Measurements from ENCODE around the gene C11orf68. TPM values are rescaled to one million over a fixed set of nuclear protein-coding genes. Genes with fewer than 3 reads are reported as not detected.

The C11orf68 gene
- total RNA-seq, 1 donor from 2014 or later, result 35.2 TPM

- intact Hi-C loops (cut with micrococcal nuclease), result no loop called here
- ATAC-seq (no peak), DNase-seq (peak; percentile 38)
Measured at GRCh38 chr11:65917434-65918210, 1.2 kb downstream of the C11orf68 start.

GRCh38 chr11:65917077-65917433 is 1.8 kb downstream of the C11orf68 start:
- no peak for ATAC-seq
- no peak for DNase-seq
- intact Hi-C loops (cut with micrococcal nuclease), result no loop called here

- DNase-seq, result no peak
- intact Hi-C loops (cut with micrococcal nuclease), result no loop called here
- no peak for ATAC-seq
Measured at GRCh38 chr11:65916391-65916790, 2.5 kb downstream of the C11orf68 start.

GRCh38 chr11:65915821-65916251 is 3.0 kb downstream of the C11orf68 start:
- DNase-seq (peak; percentile 78), ATAC-seq (peak; percentile 44)
- intact Hi-C loops (cut with micrococcal nuclease), result no loop called here

GRCh38 chr11:65915101-65915820 is 3.6 kb downstream of the C11orf68 start:
- DNase-seq (no peak), ATAC-seq (no peak)
- intact Hi-C loops (cut with micrococcal nuclease), result no loop called here

GRCh38 chr11:65912845-65913244 is 6.0 kb downstream of the C11orf68 start:
- no peak for ATAC-seq
- intact Hi-C loops (cut with micrococcal nuclease), result no loop called here
- DNase-seq, result no peak

GRCh38 chr11:65911682-65912568 is 6.9 kb downstream of the C11orf68 start:
- intact Hi-C loops (cut with micrococcal nuclease), result no loop called here
- ATAC-seq, result peak; percentile 21
- peak; percentile 50 for DNase-seq

GRCh38 chr11:65907878-65908277 is 11.0 kb downstream of the C11orf68 start:
- intact Hi-C loops (cut with micrococcal nuclease), result no loop called here
- ATAC-seq (no peak), DNase-seq (no peak)

GRCh38 chr11:65906602-65907001 is 12.3 kb downstream of the C11orf68 start:
- intact Hi-C loops (cut with micrococcal nuclease), result no loop called here
- DNase-seq (no peak), ATAC-seq (no peak)

GRCh38 chr11:65903715-65904114 is 15.1 kb downstream of the C11orf68 start:
- ATAC-seq (no peak), DNase-seq (no peak)
- intact Hi-C loops (cut with micrococcal nuclease), result no loop called here

GRCh38 chr11:65903068-65903481 is 15.8 kb downstream of the C11orf68 start:
- no peak for ATAC-seq
- intact Hi-C loops (cut with micrococcal nuclease), result no loop called here
- DNase-seq, result peak; percentile 9

- DNase-seq (no peak), ATAC-seq (no peak)
- intact Hi-C loops (cut with micrococcal nuclease), result no loop called here
Measured at GRCh38 chr11:65900899-65901180, 18.0 kb downstream of the C11orf68 start.

- peak; percentile 91 for DNase-seq
- intact Hi-C loops (cut with micrococcal nuclease), result no loop called here
- peak; percentile 94 for ATAC-seq
Measured at GRCh38 chr11:65900125-65900898, 18.6 kb downstream of the C11orf68 start, which contains the start of gene FOSL1. Gene FOSL1, minus strand, starts transcription at chr11:65900388. Its CDS starts 49 bp downstream, at chr11:65900339.

GRCh38 chr11:65899356-65900124 is 19.3 kb downstream of the C11orf68 start:
- ATAC-seq (peak; percentile 54), DNase-seq (peak; percentile 72)
- intact Hi-C loops (cut with micrococcal nuclease), result no loop called here

- intact Hi-C loops (cut with micrococcal nuclease), result no loop called here
- ATAC-seq, result no peak
Measured at GRCh38 chr11:65898656-65899355, 20.1 kb downstream of the C11orf68 start.

GRCh38 chr11:65897020-65897471 is 21.8 kb downstream of the C11orf68 start:
- ATAC-seq, result no peak
- intact Hi-C loops (cut with micrococcal nuclease), result no loop called here
- DNase-seq, result no peak

More at GRCh38 chr11:65898656-65899355, 20.1 kb downstream of the C11orf68 start:
- DNase-seq, result peak; percentile 4
